ENCODE data around the gene PTPRN.
"Not testable (repeated sequence)": the region's sequence is repeated elsewhere in the genome, so short reads cannot be mapped to it uniquely, and the experiment has no call there.

Gene PTPRN

GRCh38 chr2:219273937-219274336 is 35.3 kb downstream of the PTPRN start:
- Histone ChIP-seq H3K4me3 (ENCODE audit: low read length) (no peak overlapping the region), H3K36me3 (ENCODE audit: control insufficient read depth, low read depth, low read length) (no peaks in the 10 kb centered on the region), H3K4me1 (ENCODE audit: control insufficient read depth, low read depth, low read length) (peaks cover 25% of the 10 kb centered on the region), H3K9ac (ENCODE audit: low read length) (no peak overlapping the region), H3K9me3 (ENCODE audit: control insufficient read depth, low read depth, low read length) (no peaks in the 10 kb centered on the region), H3K27ac (ENCODE audit: low read length) (no peak overlapping the region), H3K27me3 (ENCODE audit: control insufficient read depth, insufficient read depth, low read length) (no peaks in the 10 kb centered on the region)

- Histone ChIP-seq H3K4me3 (ENCODE audit: low read length) (no peak overlapping the region), H3K9me3 (ENCODE audit: control insufficient read depth, low read depth, low read length) (no peaks in the 10 kb centered on the region), H3K27ac (ENCODE audit: low read length) (no peak overlapping the region), H3K4me1 (ENCODE audit: control insufficient read depth, low read depth, low read length) (peaks cover 16% of the 10 kb centered on the region), H3K36me3 (ENCODE audit: control insufficient read depth, low read depth, low read length) (no peaks in the 10 kb centered on the region), H3K27me3 (ENCODE audit: control insufficient read depth, insufficient read depth, low read length) (no peaks in the 10 kb centered on the region), H3K9ac (ENCODE audit: low read length) (no peak overlapping the region)
Measured at GRCh38 chr2:219272995-219273394, 36.2 kb downstream of the PTPRN start.

DNA sequence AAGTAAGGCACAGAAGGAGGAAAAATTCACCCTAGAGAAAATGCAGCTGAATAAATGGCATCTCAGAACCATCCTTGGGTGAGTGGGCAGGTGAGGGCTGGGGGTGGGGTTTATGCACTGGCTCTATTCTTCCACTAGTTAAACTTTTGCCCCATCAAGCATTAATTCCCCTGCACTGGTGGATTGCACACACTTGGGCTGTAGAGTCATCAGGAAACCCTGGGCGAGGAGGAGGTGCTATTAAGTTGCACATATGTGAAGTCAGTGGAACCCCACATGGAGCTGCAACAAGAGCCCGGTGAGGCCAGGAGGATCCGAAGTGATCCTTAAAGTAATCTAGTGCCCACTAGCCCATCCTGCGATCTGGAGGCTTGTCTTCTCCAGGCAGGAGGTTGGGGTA is 36.8 kb downstream of the PTPRN start:
- H3K9me3 ChIP-seq (ENCODE audit: control insufficient read depth, low read depth, low read length), result no peaks in the 10 kb centered on the region
- H3K9ac ChIP-seq (ENCODE audit: low read length), result no peak overlapping the region
- no peak overlapping the region for H3K4me3 ChIP-seq (ENCODE audit: low read length)
- H3K4me1 ChIP-seq (ENCODE audit: control insufficient read depth, low read depth, low read length), result peaks cover 12% of the 10 kb centered on the region
- no peaks in the 10 kb centered on the region for H3K27me3 ChIP-seq (ENCODE audit: control insufficient read depth, insufficient read depth, low read length)
- no peak overlapping the region for H3K27ac ChIP-seq (ENCODE audit: low read length)
- H3K36me3 ChIP-seq (ENCODE audit: control insufficient read depth, low read depth, low read length), result no peaks in the 10 kb centered on the region

GRCh38 chr2:219271021-219271420 is 38.2 kb downstream of the PTPRN start:
- H3K9me3 ChIP-seq (ENCODE audit: control insufficient read depth, low read depth, low read length), result no peaks in the 10 kb centered on the region
- peaks cover 10% of the 10 kb centered on the region for H3K4me1 ChIP-seq (ENCODE audit: control insufficient read depth, low read depth, low read length)
- H3K9ac ChIP-seq (ENCODE audit: low read length), result no peak overlapping the region
- H3K27ac ChIP-seq (ENCODE audit: low read length), result no peak overlapping the region
- H3K4me3 ChIP-seq (ENCODE audit: low read length), result no peak overlapping the region
- no peaks in the 10 kb centered on the region for H3K36me3 ChIP-seq (ENCODE audit: control insufficient read depth, low read depth, low read length)
- no peaks in the 10 kb centered on the region for H3K27me3 ChIP-seq (ENCODE audit: control insufficient read depth, insufficient read depth, low read length)

GRCh38 chr2:219270055-219270372 is 39.2 kb downstream of the PTPRN start:
- H3K36me3 ChIP-seq (ENCODE audit: control insufficient read depth, low read depth, low read length), result no peaks in the 10 kb centered on the region
- H3K9me3 ChIP-seq (ENCODE audit: control insufficient read depth, low read depth, low read length), result no peaks in the 10 kb centered on the region
- no peak overlapping the region for H3K9ac ChIP-seq (ENCODE audit: low read length)
- H3K4me3 ChIP-seq (ENCODE audit: low read length), result no peak overlapping the region
- peaks cover 10% of the 10 kb centered on the region for H3K4me1 ChIP-seq (ENCODE audit: control insufficient read depth, low read depth, low read length)
- no peaks in the 10 kb centered on the region for H3K27me3 ChIP-seq (ENCODE audit: control insufficient read depth, insufficient read depth, low read length)
- H3K27ac ChIP-seq (ENCODE audit: low read length), result no peak overlapping the region

GRCh38 chr2:219269362-219270054 is 39.7 kb downstream of the PTPRN start:
- peaks cover 5% of the 10 kb centered on the region for H3K4me1 ChIP-seq (ENCODE audit: control insufficient read depth, low read depth, low read length)
- no peak overlapping the region for H3K9ac ChIP-seq (ENCODE audit: low read length)
- H3K27ac ChIP-seq (ENCODE audit: low read length), result no peak overlapping the region
- H3K9me3 ChIP-seq (ENCODE audit: control insufficient read depth, low read depth, low read length), result no peaks in the 10 kb centered on the region
- H3K27me3 ChIP-seq (ENCODE audit: control insufficient read depth, insufficient read depth, low read length), result no peaks in the 10 kb centered on the region
- no peak overlapping the region for H3K4me3 ChIP-seq (ENCODE audit: low read length)
- H3K36me3 ChIP-seq (ENCODE audit: control insufficient read depth, low read depth, low read length), result no peaks in the 10 kb centered on the region

GRCh38 chr2:219268294-219268693 is 40.9 kb downstream of the PTPRN start:
- H3K27me3 ChIP-seq (ENCODE audit: control insufficient read depth, insufficient read depth, low read length), result no peaks in the 10 kb centered on the region
- no peaks in the 10 kb centered on the region for H3K9me3 ChIP-seq (ENCODE audit: control insufficient read depth, low read depth, low read length)
- no peak overlapping the region for H3K27ac ChIP-seq (ENCODE audit: low read length)
- H3K9ac ChIP-seq (ENCODE audit: low read length), result no peak overlapping the region
- no peaks in the 10 kb centered on the region for H3K36me3 ChIP-seq (ENCODE audit: control insufficient read depth, low read depth, low read length)
- H3K4me1 ChIP-seq (ENCODE audit: control insufficient read depth, low read depth, low read length), result no peaks in the 10 kb centered on the region
- no peak overlapping the region for H3K4me3 ChIP-seq (ENCODE audit: low read length)

- H3K4me1 ChIP-seq (ENCODE audit: control insufficient read depth, low read depth, low read length), result no peaks in the 10 kb centered on the region
- H3K9ac ChIP-seq (ENCODE audit: low read length), result no peak overlapping the region
- no peaks in the 10 kb centered on the region for H3K27me3 ChIP-seq (ENCODE audit: control insufficient read depth, insufficient read depth, low read length)
- H3K36me3 ChIP-seq (ENCODE audit: control insufficient read depth, low read depth, low read length), result no peaks in the 10 kb centered on the region
- no peak overlapping the region for H3K27ac ChIP-seq (ENCODE audit: low read length)
- no peaks in the 10 kb centered on the region for H3K9me3 ChIP-seq (ENCODE audit: control insufficient read depth, low read depth, low read length)
- no peak overlapping the region for H3K4me3 ChIP-seq (ENCODE audit: low read length)
Measured at GRCh38 chr2:219266886-219267285, 42.3 kb downstream of the PTPRN start.

GRCh38 chr2:219266232-219266631 is 43.0 kb downstream of the PTPRN start:
- H3K27me3 ChIP-seq (ENCODE audit: control insufficient read depth, insufficient read depth, low read length), result peaks cover 6% of the 10 kb centered on the region
- H3K4me3 ChIP-seq (ENCODE audit: low read length), result no peak overlapping the region
- H3K36me3 ChIP-seq (ENCODE audit: control insufficient read depth, low read depth, low read length), result no peaks in the 10 kb centered on the region
- H3K27ac ChIP-seq (ENCODE audit: low read length), result no peak overlapping the region
- no peak overlapping the region for H3K9ac ChIP-seq (ENCODE audit: low read length)
- H3K4me1 ChIP-seq (ENCODE audit: control insufficient read depth, low read depth, low read length), result no peaks in the 10 kb centered on the region
- H3K9me3 ChIP-seq (ENCODE audit: control insufficient read depth, low read depth, low read length), result no peaks in the 10 kb centered on the region

DNA sequence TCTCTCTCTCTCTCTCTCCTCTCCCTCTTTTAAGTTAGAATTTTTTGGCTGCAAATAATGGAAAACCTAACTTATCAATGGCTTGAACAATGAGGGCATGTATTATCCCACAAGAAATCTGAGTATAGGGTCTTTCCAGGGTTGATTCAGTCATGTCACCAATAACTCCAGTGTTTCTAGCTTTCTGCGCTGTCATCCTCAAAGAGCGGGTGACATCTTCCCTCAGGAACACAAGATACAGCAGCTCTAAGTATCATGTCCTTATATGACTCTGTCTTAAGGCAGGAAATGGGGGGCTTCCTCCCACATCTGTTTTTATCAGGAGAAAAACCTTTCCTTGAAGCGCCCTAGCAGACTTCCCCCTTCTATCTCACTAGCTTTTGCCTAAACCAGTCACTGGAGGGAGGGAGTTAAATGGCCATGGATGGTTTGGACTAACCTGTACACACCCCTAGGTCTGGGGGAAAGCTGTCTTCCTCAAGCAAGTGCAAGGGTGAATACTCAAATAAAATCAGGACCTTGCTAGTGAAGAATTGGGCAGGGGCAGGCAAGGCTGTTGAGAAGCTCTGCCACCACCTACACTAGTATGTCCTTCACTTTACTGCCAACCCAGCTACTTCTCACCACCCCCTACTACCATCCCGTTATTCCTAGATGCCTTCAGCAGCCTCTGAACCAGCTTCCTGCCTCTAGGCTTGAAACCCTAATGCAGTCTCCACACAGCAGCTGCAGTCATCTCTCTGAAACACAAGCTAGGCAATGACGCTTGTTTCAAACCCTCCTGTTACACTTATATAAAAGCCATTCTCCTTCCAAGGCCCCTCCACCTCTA is 48.0 kb downstream of the PTPRN start:
- Histone ChIP-seq H3K4me1 (ENCODE audit: control insufficient read depth, low read depth, low read length) (no peaks in the 10 kb centered on the region), H3K36me3 (ENCODE audit: control insufficient read depth, low read depth, low read length) (no peaks in the 10 kb centered on the region), H3K9ac (ENCODE audit: low read length) (no peak overlapping the region), H3K9me3 (ENCODE audit: control insufficient read depth, low read depth, low read length) (no peaks in the 10 kb centered on the region), H3K27ac (ENCODE audit: low read length) (no peak overlapping the region), H3K4me3 (ENCODE audit: low read length) (no peak overlapping the region), H3K27me3 (ENCODE audit: control insufficient read depth, insufficient read depth, low read length) (peaks cover 30% of the 10 kb centered on the region)

- not testable (repeated sequence) for H3K9me3 ChIP-seq (ENCODE audit: control insufficient read depth, low read depth, low read length)
- peaks cover 53% of the 10 kb centered on the region for H3K27me3 ChIP-seq (ENCODE audit: control insufficient read depth, insufficient read depth, low read length)
Measured at GRCh38 chr2:219258942-219259341, 50.3 kb downstream of the PTPRN start.

More at GRCh38 chr2:219258942-219259341, 50.3 kb downstream of the PTPRN start:
- not testable (repeated sequence) for H3K4me1 ChIP-seq (ENCODE audit: control insufficient read depth, low read depth, low read length); H3K4me3 ChIP-seq (ENCODE audit: low read length); H3K36me3 ChIP-seq (ENCODE audit: control insufficient read depth, low read depth, low read length); H3K27ac ChIP-seq (ENCODE audit: low read length); H3K9ac ChIP-seq (ENCODE audit: low read length)
